Measurements from ENCODE around the gene CLEC20A. TPM values are rescaled to one million over a fixed set of nuclear protein-coding genes. Genes with fewer than 3 reads are reported as not detected.

Gene CLEC20A
- polyA plus RNA-seq, 4 donors = 0.26 to 0.56 (median 0.33) TPM

GRCh38 chr1:178477841-178478240, 18.9 kb downstream of the CLEC20A start:
- no peak for DNase-seq (ENCODE audit: low read depth in 4 of 4, low spot score in 3 of 4)

GRCh38 chr1:178477373-178477772, 19.4 kb downstream of the CLEC20A start:
- no peak for DNase-seq (ENCODE audit: low read depth in 4 of 4, low spot score in 3 of 4)

- DNase-seq (ENCODE audit: low read depth in 4 of 4, low spot score in 3 of 4) = no peak
These were observed 24.2 kb downstream of the CLEC20A start for GRCh38 chr1:178472531-178472930.

GRCh38 chr1:178470411-178470960, 26.3 kb downstream of the CLEC20A start:
- peak in 3 of 4 donors; percentile 29 to 62 (median 38) for DNase-seq (ENCODE audit: low read depth in 4 of 4, low spot score in 3 of 4)

- no peak for DNase-seq (ENCODE audit: low read depth in 4 of 4, low spot score in 3 of 4)
These were observed 28.9 kb downstream of the CLEC20A start for GRCh38 chr1:178467837-178468236.

- DNase-seq (ENCODE audit: low read depth in 4 of 4, low spot score in 3 of 4) = no peak
These were observed 31.8 kb downstream of the CLEC20A start for GRCh38 chr1:178465011-178465410.

- DNase-seq (ENCODE audit: low read depth in 4 of 4, low spot score in 3 of 4) = no peak
These were observed 32.2 kb downstream of the CLEC20A start for GRCh38 chr1:178464566-178464965.

- DNase-seq (ENCODE audit: low read depth in 4 of 4, low spot score in 3 of 4) = no peak
These were observed 32.6 kb downstream of the CLEC20A start for GRCh38 chr1:178464141-178464540.

GRCh38 chr1:178461701-178462100, 35.1 kb downstream of the CLEC20A start:
- no peak for DNase-seq (ENCODE audit: low read depth in 4 of 4, low spot score in 3 of 4)

- no peak for DNase-seq (ENCODE audit: low read depth in 4 of 4, low spot score in 3 of 4)
These were observed 35.7 kb downstream of the CLEC20A start for GRCh38 chr1:178461104-178461503.

- no peak for DNase-seq (ENCODE audit: low read depth in 4 of 4, low spot score in 3 of 4)
These were observed 38.6 kb downstream of the CLEC20A start for GRCh38 chr1:178458203-178458602.

GRCh38 chr1:178457651-178458050, 39.1 kb downstream of the CLEC20A start:
- DNase-seq (ENCODE audit: low read depth in 4 of 4, low spot score in 3 of 4) = no peak

GRCh38 chr1:178456472-178456871, 40.3 kb downstream of the CLEC20A start:
- DNase-seq (ENCODE audit: low read depth in 4 of 4, low spot score in 3 of 4) = no peak

GRCh38 chr1:178452013-178452412, 44.8 kb downstream of the CLEC20A start:
- no peak for DNase-seq (ENCODE audit: low read depth in 4 of 4, low spot score in 3 of 4)

GRCh38 chr1:178451529-178451928, 45.2 kb downstream of the CLEC20A start:
- DNase-seq (ENCODE audit: low read depth in 4 of 4, low spot score in 3 of 4) = no peak

GRCh38 chr1:178450871-178451270, 45.9 kb downstream of the CLEC20A start:
- DNase-seq (ENCODE audit: low read depth in 4 of 4, low spot score in 3 of 4) = no peak

- DNase-seq (ENCODE audit: low read depth in 4 of 4, low spot score in 3 of 4) = no peak
These were observed 53.8 kb downstream of the CLEC20A start for GRCh38 chr1:178442925-178443324.

- DNase-seq (ENCODE audit: low read depth in 4 of 4, low spot score in 3 of 4) = no peak
These were observed 58.3 kb downstream of the CLEC20A start for GRCh38 chr1:178438432-178438831.

GRCh38 chr1:178436899-178437298, 59.9 kb downstream of the CLEC20A start:
- DNase-seq (ENCODE audit: low read depth in 4 of 4, low spot score in 3 of 4) = no peak

GRCh38 chr1:178434899-178435435, 61.8 kb downstream of the CLEC20A start:
- DNase-seq (ENCODE audit: low read depth in 4 of 4, low spot score in 3 of 4) = no peak

GRCh38 chr1:178434360-178434759, 62.4 kb downstream of the CLEC20A start:
- no peak for DNase-seq (ENCODE audit: low read depth in 4 of 4, low spot score in 3 of 4)

Data from left renal pelvis (tissue), 4 donors.